Progenitor cell of endocrine pancreas (in vitro differentiated cells): Measurements from ENCODE around the gene LIN7B. TPM values are rescaled to one million over a fixed set of nuclear protein-coding genes. Genes with fewer than 3 reads are reported as not detected.
A peak's percentile ranks its signal among the peaks of the same experiment; 100 is the strongest.
"Not testable (repeated sequence)": the region's sequence is repeated elsewhere in the genome, so short reads cannot be mapped to it uniquely, and the experiment has no call there.

ENCODE experiments used
- DNase-seq: peaks from one replicate; pipeline ENCODE4 v3.0.0; 2021; ENCODE audit warnings: low spot score; ENCODE audit not compliant: unreplicated experiment
- H3K27ac Mint-ChIP-seq: 2 replicates; pipeline ENCODE4 v1.8.0; 2021; ENCODE audit warnings: mild to moderate bottlenecking, moderate library complexity, mixed read lengths
- H3K27me3 Mint-ChIP-seq: 2 replicates; pipeline ENCODE4 v1.8.0; 2021; ENCODE audit warnings: mixed read lengths
- H3K36me3 Mint-ChIP-seq: 2 replicates; pipeline ENCODE4 v1.8.0; 2022; ENCODE audit warnings: mixed read lengths; ENCODE audit not compliant: insufficient read depth
- H3K4me1 Mint-ChIP-seq: 2 replicates; pipeline ENCODE4 v1.8.0; 2021; ENCODE audit warnings: low read depth, mixed read lengths
- H3K4me3 Mint-ChIP-seq: 2 replicates; pipeline ENCODE4 v1.8.0; 2021; ENCODE audit warnings: low read depth, mild to moderate bottlenecking, moderate library complexity, mixed read lengths
- H3K9me3 Mint-ChIP-seq: 2 replicates; pipeline ENCODE4 v1.8.0; 2021; ENCODE audit warnings: low read depth, mixed read lengths
- total RNA-seq: library from RNA; stranded (reverse); gene quantifications from 2 replicates; pipeline ENCODE4 v1.2.1, GENCODE V29; 2021
- TF ChIP-seq, protein P1 (sequence below): fragments of 200-600 bp; sonication (generic); IDR thresholded peaks from one replicate; pipeline ENCODE4 v1.5.0; 2021; ENCODE audit warnings: antibody characterized with exemption, mild to moderate bottlenecking; ENCODE audit not compliant: unreplicated experiment

LIN7B gene
- total RNA-seq, 1 donor from 2014 or later, result 7.0 TPM

DNA sequence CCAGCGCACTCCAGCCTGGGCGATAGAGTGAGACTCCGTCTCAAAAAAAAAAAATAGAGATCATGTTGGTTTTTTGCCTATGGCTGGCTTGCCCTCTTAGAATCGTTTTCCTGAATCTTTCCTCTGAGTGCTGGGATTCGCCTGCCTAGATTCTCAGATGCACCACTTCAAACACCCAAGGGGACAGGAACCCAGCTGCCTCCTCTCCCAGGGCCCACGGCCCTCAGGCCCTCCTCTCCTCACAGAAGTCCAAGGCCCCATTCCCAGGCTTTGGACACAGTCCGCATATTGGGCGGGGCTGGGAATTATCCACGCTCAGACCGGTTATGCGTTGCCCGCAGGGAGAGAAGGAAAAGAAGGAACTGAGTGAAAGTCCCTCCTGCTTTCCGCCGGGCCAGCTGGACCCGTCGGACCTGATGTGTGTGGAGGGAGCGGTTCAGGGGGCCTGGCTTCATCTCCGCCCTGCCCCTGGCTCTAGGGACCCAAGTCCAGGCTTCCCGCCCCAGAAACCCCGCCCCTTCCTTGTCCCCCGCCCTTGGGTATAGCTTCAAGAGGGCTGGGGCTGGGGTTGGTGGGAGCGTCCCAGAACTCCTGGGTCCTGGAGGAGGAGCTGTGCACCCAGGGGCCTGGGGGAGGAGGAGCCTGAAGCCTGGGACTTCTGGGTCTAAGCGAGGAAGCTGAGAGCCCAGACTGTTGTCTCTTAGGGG, 11.0 kb downstream of the LIN7B start:
- Mint-ChIP-seq H3K27ac (no peak overlapping the region), H3K4me1 (peaks cover 2% of the 10 kb centered on the region), H3K27me3 (peaks cover 52% of the 10 kb centered on the region), H3K4me3 (no peak overlapping the region), H3K9me3 (no peaks in the 10 kb centered on the region), H3K36me3 (no peaks in the 10 kb centered on the region)
- TF ChIP-seq, protein P1, sequence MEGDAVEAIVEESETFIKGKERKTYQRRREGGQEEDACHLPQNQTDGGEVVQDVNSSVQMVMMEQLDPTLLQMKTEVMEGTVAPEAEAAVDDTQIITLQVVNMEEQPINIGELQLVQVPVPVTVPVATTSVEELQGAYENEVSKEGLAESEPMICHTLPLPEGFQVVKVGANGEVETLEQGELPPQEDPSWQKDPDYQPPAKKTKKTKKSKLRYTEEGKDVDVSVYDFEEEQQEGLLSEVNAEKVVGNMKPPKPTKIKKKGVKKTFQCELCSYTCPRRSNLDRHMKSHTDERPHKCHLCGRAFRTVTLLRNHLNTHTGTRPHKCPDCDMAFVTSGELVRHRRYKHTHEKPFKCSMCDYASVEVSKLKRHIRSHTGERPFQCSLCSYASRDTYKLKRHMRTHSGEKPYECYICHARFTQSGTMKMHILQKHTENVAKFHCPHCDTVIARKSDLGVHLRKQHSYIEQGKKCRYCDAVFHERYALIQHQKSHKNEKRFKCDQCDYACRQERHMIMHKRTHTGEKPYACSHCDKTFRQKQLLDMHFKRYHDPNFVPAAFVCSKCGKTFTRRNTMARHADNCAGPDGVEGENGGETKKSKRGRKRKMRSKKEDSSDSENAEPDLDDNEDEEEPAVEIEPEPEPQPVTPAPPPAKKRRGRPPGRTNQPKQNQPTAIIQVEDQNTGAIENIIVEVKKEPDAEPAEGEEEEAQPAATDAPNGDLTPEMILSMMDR, result no peak
- DNase-seq, result no peak

DNA sequence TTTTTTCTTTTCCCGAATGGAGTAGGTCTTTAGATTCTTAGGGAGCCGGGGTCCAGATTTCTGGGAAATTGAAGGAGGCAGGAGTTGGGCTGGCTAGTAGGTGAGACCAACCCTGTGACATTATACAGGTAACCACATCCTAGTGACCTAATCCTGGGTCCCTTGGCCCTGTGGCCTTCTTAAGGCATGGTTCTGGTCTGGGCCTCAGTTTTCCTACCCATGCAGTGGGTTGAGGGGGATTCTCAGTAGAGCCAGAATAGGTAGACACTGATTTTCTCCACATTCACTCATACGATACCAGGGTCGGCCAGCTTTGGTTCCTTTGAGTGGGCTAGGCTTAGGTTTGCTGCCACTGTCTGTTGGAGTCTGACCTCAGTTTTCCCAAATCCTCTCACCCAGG, 12.4 kb downstream of the LIN7B start:
- no peak for DNase-seq
- H3K4me1 Mint-ChIP-seq, result no peaks in the 10 kb centered on the region
- H3K27ac Mint-ChIP-seq, result no peak overlapping the region
- no peak overlapping the region for H3K4me3 Mint-ChIP-seq
- TF ChIP-seq, protein P1, result no peak
- H3K9me3 Mint-ChIP-seq, result no peaks in the 10 kb centered on the region
- H3K36me3 Mint-ChIP-seq, result no peaks in the 10 kb centered on the region
- H3K27me3 Mint-ChIP-seq, result peaks cover 44% of the 10 kb centered on the region

DNA sequence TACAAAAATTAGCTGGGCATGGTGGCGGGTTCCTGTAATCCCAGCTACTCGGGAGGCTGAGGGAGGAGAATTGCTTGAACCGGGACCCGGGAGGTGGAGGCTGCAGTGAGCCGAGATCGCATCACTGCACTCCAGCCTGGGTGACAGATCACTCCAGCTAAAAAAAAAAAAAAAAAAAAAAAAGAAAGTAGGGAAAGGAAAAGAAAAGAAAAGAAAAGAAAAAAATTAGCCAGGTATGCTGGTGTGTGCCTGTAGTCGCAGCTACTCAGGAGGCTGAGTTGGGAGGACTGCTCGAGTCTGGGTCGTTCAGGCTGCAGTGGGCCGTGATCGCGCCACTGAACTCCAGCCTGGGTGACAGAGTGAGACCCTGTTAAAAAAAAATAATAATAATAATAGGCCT, 13.1 kb downstream of the LIN7B start:
- not testable (repeated sequence) for H3K4me3 Mint-ChIP-seq

DNA sequence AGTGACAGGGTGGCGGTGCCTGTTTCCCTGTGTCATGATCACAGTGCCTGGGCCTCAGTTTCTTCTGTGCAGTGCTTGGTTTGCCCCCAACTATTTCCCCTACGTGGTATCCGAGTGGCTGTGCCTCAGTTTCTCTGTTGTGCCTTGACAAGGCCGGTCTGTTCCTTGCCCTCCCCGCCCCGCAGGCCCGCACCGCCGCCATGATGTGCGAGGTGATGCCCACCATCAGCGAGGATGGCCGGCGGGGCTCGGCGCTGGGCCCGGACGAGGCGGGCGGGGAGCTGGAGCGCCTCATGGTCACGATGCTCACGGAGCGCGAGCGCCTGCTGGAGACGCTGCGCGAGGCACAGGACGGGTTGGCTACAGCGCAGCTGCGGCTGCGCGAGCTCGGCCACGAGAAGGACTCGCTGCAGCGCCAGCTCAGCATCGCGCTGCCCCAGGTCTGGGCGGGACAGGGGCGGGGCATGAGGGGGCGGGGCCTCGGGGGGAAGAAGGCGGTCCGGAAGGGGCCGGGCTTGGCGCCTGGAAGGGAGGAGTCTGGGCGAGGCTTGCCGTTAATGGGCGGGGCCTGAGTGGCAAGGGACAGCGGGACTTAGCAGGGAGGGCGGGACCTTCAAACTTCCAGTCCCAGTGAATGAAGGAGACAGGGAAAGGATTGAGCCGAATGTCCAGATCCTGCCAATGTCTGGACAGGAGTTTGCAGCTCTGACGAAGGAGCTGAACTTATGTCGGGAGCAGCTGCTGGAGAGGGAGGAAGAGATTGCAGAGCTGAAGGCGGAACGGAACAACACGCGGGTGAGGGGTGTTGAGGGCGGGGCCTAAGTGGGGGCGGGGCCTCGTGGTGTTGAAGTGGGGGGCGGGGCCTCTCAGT, 13.7 kb downstream of the LIN7B start:
- peak; percentile 84 for DNase-seq
- Mint-ChIP-seq H3K4me3 (peak overlapping the region; percentile 69), H3K9me3 (no peaks in the 10 kb centered on the region), H3K27me3 (peaks cover 39% of the 10 kb centered on the region), H3K27ac (no peak overlapping the region), H3K4me1 (no peaks in the 10 kb centered on the region), H3K36me3 (no peaks in the 10 kb centered on the region)
- TF ChIP-seq, protein P1, result peak; percentile 10

More for the DNA sequence above, 13.1 kb downstream of the LIN7B start:
- H3K27ac Mint-ChIP-seq, DNase-seq, H3K9me3 Mint-ChIP-seq, H3K4me1 Mint-ChIP-seq, H3K36me3 Mint-ChIP-seq: not testable (repeated sequence)
- H3K27me3 Mint-ChIP-seq, result peaks cover 39% of the 10 kb centered on the region

GRCh38 chr19:49128545-49129237, 14.5 kb downstream of the LIN7B start:
- Mint-ChIP-seq H3K4me3 (no peak overlapping the region), H3K27me3 (peaks cover 39% of the 10 kb centered on the region), H3K27ac (no peak overlapping the region), H3K4me1 (no peaks in the 10 kb centered on the region), H3K9me3 (no peaks in the 10 kb centered on the region), H3K36me3 (no peaks in the 10 kb centered on the region)
- TF ChIP-seq, protein P1, result no peak
- DNase-seq, result no peak
